Endothelial cell of umbilical vein (primary cell): ENCODE data around the gene CD27. TPM values are rescaled to one million over a fixed set of nuclear protein-coding genes. Genes with fewer than 3 reads are reported as not detected.

ENCODE experiments used
- BruUV-seq: library from RNA; stranded (reverse); fragments of 400-500 nt; replicated peaks from 2 replicates; lab custom pipeline; 2021; lab: Mats Ljungman, UMichigan
- CTCF ChIA-PET: fragments of 300-600, 350-600 bp; sonication (Branson Sonifier 250); formaldehyde crosslinking; loops from one replicate; lab custom pipeline; 2021; ENCODE audit warnings: antibody characterized with exemption, inconsistent platforms; lab: Charles Lee
- POLR2A ChIA-PET: fragments of 300-600, 350-600 bp; sonication (Branson Sonifier 250); formaldehyde crosslinking; loops from one replicate; lab custom pipeline; 2021; ENCODE audit warnings: antibody characterized with exemption, inconsistent platforms; lab: Charles Lee
- DNase-seq: peaks from one replicate; pipeline ENCODE4 v3.0.0-alpha.2; 2011; ENCODE audit warnings: low read depth, low spot score
- FAIRE-seq: peaks from 2 replicates; lab custom pipeline; 2011; peaks lifted over from hg19 to GRCh38; lab: Jason Lieb, UNC
- H2AFZ ChIP-seq: 2 replicates; pipeline ENCODE4 v1.6.0; 2012; ENCODE audit warnings: low read depth, low read length, control low read depth, inconsistent platforms
- H3K27ac ChIP-seq: 2 replicates; pipeline ENCODE4 v1.5.1; 2011; ENCODE audit warnings: low read depth, mild to moderate bottlenecking, control low read depth, low read length, moderate library complexity; ENCODE audit not compliant: insufficient read depth
- H3K27me3 ChIP-seq, 2 experiments: 2 replicates each; pipeline versions ENCODE4 v1.6.0 to v1.6.1; 2011; ENCODE audit warnings: low read length in 2 of 2, mixed read lengths in 1 of 2; ENCODE audit not compliant: control insufficient read depth in 2 of 2, insufficient read depth in 2 of 2
- H3K36me3 ChIP-seq, 2 experiments: 2 replicates in 1 of 2; 3 replicates in 1 of 2; pipeline ENCODE4 v1.5.1; 2011; ENCODE audit warnings: low read length in 2 of 2, mild to moderate bottlenecking in 1 of 2, moderate library complexity in 1 of 2; ENCODE audit not compliant: control insufficient read depth in 2 of 2, insufficient read depth in 2 of 2; ENCODE audit errors: extremely low read depth in 1 of 2
- H3K4me1 ChIP-seq: 3 replicates; pipeline ENCODE4 v1.5.1; 2011; ENCODE audit warnings: mild to moderate bottlenecking, low read length; ENCODE audit not compliant: control insufficient read depth, insufficient read depth; ENCODE audit errors: extremely low read depth
- H3K4me2 ChIP-seq: 2 replicates; pipeline ENCODE4 v1.6.1; 2011; ENCODE audit warnings: low read length, control low read depth, mixed read lengths; ENCODE audit not compliant: insufficient read depth
- H3K4me3 ChIP-seq, 3 experiments: fragments of 200-600 bp in 1 of 3; sonication (generic), shearing (Covaris generic) in 1 of 3; replicated peaks in 1 of 3; 2 replicates each; pipeline ENCODE4 v1.5.1; 2011 to 2016; ENCODE audit warnings: control low read depth in 3 of 3, low read length in 3 of 3, mild to moderate bottlenecking in 2 of 3, inconsistent platforms in 1 of 3, low read depth in 1 of 3, moderate library complexity in 1 of 3; ENCODE audit not compliant: insufficient read depth in 1 of 3
- H3K79me2 ChIP-seq: 2 replicates; pipeline ENCODE4 v1.6.0; 2012; ENCODE audit warnings: low read length, inconsistent platforms; ENCODE audit not compliant: control insufficient read depth, insufficient read depth
- H3K9ac ChIP-seq: replicated peaks from 2 replicates; pipeline ENCODE3; 2011; ENCODE audit warnings: low read length, control low read depth; ENCODE audit not compliant: insufficient read depth; ENCODE audit errors: extremely low read depth
- H3K9me1 ChIP-seq: replicated peaks from 3 replicates; pipeline ENCODE4 v1.6.0; 2011; ENCODE audit warnings: mild to moderate bottlenecking, low read length; ENCODE audit not compliant: control insufficient read depth, insufficient read depth; ENCODE audit errors: extremely low read depth
- H3K9me3 ChIP-seq: replicated peaks from 2 replicates; pipeline ENCODE4 v1.5.1; 2012; ENCODE audit warnings: low read length, inconsistent platforms; ENCODE audit not compliant: control insufficient read depth, insufficient read depth
- H4K20me1 ChIP-seq: replicated peaks from 2 replicates; pipeline ENCODE3; 2011; ENCODE audit warnings: mild to moderate bottlenecking, low read length; ENCODE audit not compliant: control insufficient read depth, insufficient read depth; ENCODE audit errors: extremely low read depth
- GATA2 ChIP-seq: IDR thresholded peaks from 2 replicates; pipeline ENCODE4 v1.7.0; 2011; ENCODE audit warnings: low read depth, mild to moderate bottlenecking, moderate library complexity, mixed read lengths, low read length; ENCODE audit not compliant: insufficient read length, insufficient read depth
- dilution Hi-C: fragments of 300-500 bp; cut with MboI; formaldehyde crosslinking; loops from one replicate; pipeline ENCODE4 v1.15.0; 2019; ENCODE audit warnings: low sequenced_read_pairs; ENCODE audit not compliant: extremely low pct_ligation_motif_present
- intact Hi-C: fragments of 100-400 bp; cut with micrococcal nuclease; formaldehyde crosslinking; loops from one replicate; pipeline ENCODE4 v1.10.0; 2022
- polyA plus RNA-seq, 4 experiments: library from polyadenylated mRNA; depleted of rRNA in 3 of 4; stranded (reverse) in 3 of 4; unstranded in 1 of 4; fragments of >200 nt; gene quantifications; 2 replicates each; pipeline versions ENCODE4 v1.2.1 to v1.2.3, GENCODE V29; 2011 to 2012; ENCODE audit warnings: missing spikeins in 1 of 4
- total RNA-seq: library from RNA; stranded (reverse); gene quantifications from 2 replicates; pipeline ENCODE4 v1.2.3, GENCODE V29; 2021
- TF ChIP-seq, protein P1 (sequence below): IDR thresholded peaks from 2 replicates; pipeline ENCODE4 v1.6.1; 2011; ENCODE audit not compliant: insufficient read depth, insufficient read length
- TF ChIP-seq, protein P2 (sequence below), 2 donors: IDR thresholded peaks; 1 replicate in 1 of 2; 2 replicates in 1 of 2; pipeline ENCODE4 v1.5.1; 2011; ENCODE audit warnings: low read length in 2 of 2, mild to moderate bottlenecking in 2 of 2, moderate library complexity in 2 of 2, control low read depth in 1 of 2, inconsistent platforms in 1 of 2, low read depth in 1 of 2; ENCODE audit not compliant: insufficient read depth in 1 of 2; ENCODE audit errors: extremely low read depth in 1 of 2

The CD27 gene
- total and polyA plus RNA-seq, 2 donors (not counting 3 experiments of a cell fraction or from before 2014, with no cell fraction given) = not detected

DNA sequence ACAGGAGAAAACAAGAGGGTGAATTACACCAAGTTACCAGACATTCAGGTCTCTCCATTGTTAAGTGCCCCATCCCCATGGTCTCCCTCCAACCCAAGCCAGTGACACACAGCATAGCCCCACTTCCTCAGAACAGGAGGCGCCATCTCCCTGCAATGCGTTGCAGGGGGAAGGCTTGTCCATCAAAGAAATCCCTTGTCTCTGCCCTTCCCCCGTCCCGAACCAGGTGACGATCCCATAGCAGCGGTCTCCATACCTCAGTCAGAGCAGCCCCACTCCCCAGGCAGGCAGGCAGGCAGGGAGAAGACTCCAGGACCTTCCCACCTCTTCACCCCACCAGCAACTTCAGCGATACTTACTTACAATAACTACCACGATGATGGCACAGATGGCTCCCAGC is 19.8 kb downstream of the CD27 start:
- peaks cover 20% of the 10 kb centered on the region for H3K4me1 ChIP-seq
- DNase-seq = no peak
- H3K9me1 ChIP-seq = no peaks in the 10 kb centered on the region
- CTCF ChIA-PET = interaction anchor here (0.9 to 2.9 kb wide), 28 partner anchors 8 to 269 kb away, joined by 3 to 147 read pairs (median 8); partner anchors contain the start of genes CD27, LTBR, TAPBPL and TNFRSF1A
- H4K20me1 ChIP-seq = no peaks in the 10 kb centered on the region
- no peak overlapping the region for H3K9ac ChIP-seq
- peaks cover 4 to 13% of the 10 kb centered on the region in 2 experiments for H3K36me3 ChIP-seq
- no peaks in the 10 kb centered on the region for H3K27me3 ChIP-seq
- dilution Hi-C loops = no loop called here
- no peak overlapping the region for H3K4me3 ChIP-seq
- BruUV-seq = no TSS peak
- TF ChIP-seq, protein P1, sequence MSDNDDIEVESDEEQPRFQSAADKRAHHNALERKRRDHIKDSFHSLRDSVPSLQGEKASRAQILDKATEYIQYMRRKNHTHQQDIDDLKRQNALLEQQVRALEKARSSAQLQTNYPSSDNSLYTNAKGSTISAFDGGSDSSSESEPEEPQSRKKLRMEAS = no peak
- H3K79me2 ChIP-seq = peaks cover 2% of the 10 kb centered on the region
- intact Hi-C loops = no loop called here
- FAIRE-seq = no peak
- H3K9me3 ChIP-seq = no peaks in the 10 kb centered on the region
- H3K27ac ChIP-seq = no peak overlapping the region
- POLR2A ChIA-PET = interaction anchor here (1.4 kb wide), 1 partner anchor 69 kb away, joined by 3 read pairs; no protein-coding TSS in a partner anchor
- no peak overlapping the region for H3K4me2 ChIP-seq
- H2AFZ ChIP-seq = no peak overlapping the region

DNA sequence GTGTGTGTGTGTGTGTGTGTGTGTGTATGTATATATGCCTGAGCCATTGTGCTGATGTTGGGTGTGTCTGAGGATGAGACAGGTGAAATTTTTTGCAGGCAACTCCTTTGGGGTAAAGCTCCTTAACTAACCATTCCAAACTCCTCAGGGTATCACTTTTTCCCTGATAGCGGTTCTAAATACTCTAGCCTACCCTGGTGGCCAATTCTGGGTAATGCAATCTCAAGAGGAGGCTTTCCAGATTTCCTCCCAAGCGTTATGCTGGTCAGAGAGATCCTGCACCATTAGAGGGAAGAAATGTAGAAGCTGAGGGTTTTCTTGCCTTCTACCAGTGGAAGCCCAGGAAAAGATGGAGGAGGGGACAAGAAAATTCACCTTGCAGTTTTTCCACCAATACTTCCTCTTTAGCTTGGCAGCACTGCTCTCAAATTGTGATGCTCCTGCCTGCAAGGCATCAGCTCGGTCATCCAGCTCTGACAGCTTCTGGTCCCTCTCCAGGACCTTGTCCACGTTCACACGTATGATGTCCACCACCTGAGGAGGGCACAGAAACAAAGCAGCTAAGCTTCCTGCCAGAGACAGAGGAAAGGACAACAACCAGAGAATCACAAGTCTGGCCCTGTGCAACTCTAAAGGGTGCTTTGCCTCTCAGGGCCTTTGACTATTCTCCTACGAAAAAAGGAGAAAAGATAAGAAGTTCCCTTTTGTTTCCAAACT is 20.9 kb downstream of the CD27 start:
- Histone ChIP-seq H3K4me2 (no peak overlapping the region), H3K9me1 (no peaks in the 10 kb centered on the region), H4K20me1 (no peaks in the 10 kb centered on the region), H3K9ac (no peak overlapping the region), H3K4me1 (peaks cover 24% of the 10 kb centered on the region), H3K27ac (no peak overlapping the region), H3K4me3 (no peak overlapping the region), H3K79me2 (peaks cover 2% of the 10 kb centered on the region), H3K9me3 (no peaks in the 10 kb centered on the region), H3K36me3 (peaks cover 1 to 11% of the 10 kb centered on the region in 2 experiments), H2AFZ (no peak overlapping the region), H3K27me3 (no peaks in the 10 kb centered on the region)
- CTCF ChIA-PET = interaction anchor here (0.6 to 2.9 kb wide), 59 partner anchors 9 to 270 kb away, joined by 3 to 147 read pairs (median 5); partner anchors contain the start of genes CD27, GAPDH, LTBR and MRPL51
- FAIRE-seq (peak; percentile 92), DNase-seq (peak; percentile 70)
- TF ChIP-seq, protein P2, sequence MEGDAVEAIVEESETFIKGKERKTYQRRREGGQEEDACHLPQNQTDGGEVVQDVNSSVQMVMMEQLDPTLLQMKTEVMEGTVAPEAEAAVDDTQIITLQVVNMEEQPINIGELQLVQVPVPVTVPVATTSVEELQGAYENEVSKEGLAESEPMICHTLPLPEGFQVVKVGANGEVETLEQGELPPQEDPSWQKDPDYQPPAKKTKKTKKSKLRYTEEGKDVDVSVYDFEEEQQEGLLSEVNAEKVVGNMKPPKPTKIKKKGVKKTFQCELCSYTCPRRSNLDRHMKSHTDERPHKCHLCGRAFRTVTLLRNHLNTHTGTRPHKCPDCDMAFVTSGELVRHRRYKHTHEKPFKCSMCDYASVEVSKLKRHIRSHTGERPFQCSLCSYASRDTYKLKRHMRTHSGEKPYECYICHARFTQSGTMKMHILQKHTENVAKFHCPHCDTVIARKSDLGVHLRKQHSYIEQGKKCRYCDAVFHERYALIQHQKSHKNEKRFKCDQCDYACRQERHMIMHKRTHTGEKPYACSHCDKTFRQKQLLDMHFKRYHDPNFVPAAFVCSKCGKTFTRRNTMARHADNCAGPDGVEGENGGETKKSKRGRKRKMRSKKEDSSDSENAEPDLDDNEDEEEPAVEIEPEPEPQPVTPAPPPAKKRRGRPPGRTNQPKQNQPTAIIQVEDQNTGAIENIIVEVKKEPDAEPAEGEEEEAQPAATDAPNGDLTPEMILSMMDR (IDR thresholded peaks at IDR 0.05; ENCODE audit: extremely low read depth in 1 of 2, insufficient read depth in 1 of 2, low read depth in 1 of 2, low read length in 2 of 2) = peak; percentile 76 to 88
- TF ChIP-seq GATA2 = no peak
- intact Hi-C loops = loop anchor here (1.0 to 5.0 kb wide), 3 partner anchors 42 to 128 kb away; no protein-coding TSS in a partner anchor
- dilution Hi-C loops = no loop called here
- POLR2A ChIA-PET = interaction anchor here (1.0 to 1.6 kb wide), 4 partner anchors 14 to 68 kb away, joined by 3 to 5 read pairs (median 4); partner anchors contain the start of genes GAPDH, MRPL51 and TAPBPL
- no TSS peak for BruUV-seq
